Middle frontal gyrus (tissue), 1 donor: ENCODE data around the gene CZIB.
A peak's percentile ranks its signal among the peaks of the same experiment; 100 is the strongest.
"Not testable (repeated sequence)": the region's sequence is repeated elsewhere in the genome, so short reads cannot be mapped to it uniquely, and the experiment has no call there.

Experiments
- DNase-seq: peaks from one replicate; pipeline ENCODE4 v3.0.0-alpha.2; 2015; ENCODE audit warnings: low spot score; ENCODE audit errors: extremely low spot score

The CZIB gene

DNA sequence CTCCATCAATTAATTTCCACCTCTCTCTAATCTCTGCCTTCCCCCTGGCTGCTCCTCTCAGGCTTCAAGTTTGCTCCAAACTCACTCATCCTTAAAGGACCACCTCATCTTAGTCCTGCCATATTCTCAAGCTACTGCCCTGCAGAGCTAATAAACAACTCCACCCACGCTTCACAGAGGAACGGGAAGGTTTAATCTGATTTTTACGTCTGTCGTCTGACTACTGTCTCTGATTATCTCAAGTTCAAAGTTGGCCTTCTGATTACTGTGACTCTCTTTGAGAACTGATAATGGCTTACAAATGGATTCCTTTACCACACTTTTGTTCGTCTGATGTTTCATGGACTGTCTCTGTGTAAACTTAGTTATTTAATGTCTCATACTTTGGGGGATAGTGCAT, 31.4 kb downstream of the CZIB start:
- no peak for DNase-seq

GRCh38 chr1:53188099-53188498, 32.3 kb downstream of the CZIB start:
- DNase-seq: no peak

DNA sequence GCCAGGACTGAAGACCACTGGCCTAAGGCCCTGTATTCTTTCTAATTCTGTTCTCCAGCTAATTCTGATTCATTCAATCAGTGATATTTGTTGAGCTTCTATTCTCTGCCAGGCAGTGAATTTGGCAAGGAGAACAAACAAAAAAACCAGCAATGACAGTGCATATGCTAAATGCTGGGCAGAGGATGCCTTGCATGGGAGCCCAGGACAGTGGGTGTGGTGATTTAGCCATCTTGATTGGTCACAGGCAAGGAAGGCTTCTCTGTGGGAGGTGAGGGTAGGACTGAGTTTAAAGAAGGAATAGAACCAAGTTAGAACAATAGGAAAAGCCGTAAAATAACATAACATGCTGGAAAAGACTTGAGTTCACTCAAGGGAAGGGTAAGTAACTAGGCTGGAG, 33.0 kb downstream of the CZIB start:
- DNase-seq: no peak

DNA sequence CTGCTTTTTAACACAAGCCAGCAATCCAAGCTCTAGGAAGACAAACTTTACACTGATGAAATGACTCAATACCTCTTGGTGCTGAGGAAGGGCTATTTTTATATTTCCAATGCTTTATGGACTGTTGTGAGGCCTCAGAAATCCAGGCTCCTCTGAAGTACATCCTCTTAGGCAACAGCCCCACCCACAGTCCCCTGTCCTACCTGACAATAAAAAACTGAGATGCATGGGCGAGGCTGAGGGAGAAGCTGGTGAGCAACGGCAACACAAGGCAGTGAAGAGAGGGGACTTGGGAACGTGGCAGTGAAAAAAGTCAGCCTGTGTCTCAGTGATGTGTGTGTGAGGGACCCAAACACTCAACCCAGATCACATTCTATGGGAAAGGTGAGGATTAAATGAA, 33.9 kb downstream of the CZIB start:
- no peak for DNase-seq

- DNase-seq: not testable (repeated sequence)
These were observed 34.5 kb downstream of the CZIB start for GRCh38 chr1:53185955-53186297.

DNA sequence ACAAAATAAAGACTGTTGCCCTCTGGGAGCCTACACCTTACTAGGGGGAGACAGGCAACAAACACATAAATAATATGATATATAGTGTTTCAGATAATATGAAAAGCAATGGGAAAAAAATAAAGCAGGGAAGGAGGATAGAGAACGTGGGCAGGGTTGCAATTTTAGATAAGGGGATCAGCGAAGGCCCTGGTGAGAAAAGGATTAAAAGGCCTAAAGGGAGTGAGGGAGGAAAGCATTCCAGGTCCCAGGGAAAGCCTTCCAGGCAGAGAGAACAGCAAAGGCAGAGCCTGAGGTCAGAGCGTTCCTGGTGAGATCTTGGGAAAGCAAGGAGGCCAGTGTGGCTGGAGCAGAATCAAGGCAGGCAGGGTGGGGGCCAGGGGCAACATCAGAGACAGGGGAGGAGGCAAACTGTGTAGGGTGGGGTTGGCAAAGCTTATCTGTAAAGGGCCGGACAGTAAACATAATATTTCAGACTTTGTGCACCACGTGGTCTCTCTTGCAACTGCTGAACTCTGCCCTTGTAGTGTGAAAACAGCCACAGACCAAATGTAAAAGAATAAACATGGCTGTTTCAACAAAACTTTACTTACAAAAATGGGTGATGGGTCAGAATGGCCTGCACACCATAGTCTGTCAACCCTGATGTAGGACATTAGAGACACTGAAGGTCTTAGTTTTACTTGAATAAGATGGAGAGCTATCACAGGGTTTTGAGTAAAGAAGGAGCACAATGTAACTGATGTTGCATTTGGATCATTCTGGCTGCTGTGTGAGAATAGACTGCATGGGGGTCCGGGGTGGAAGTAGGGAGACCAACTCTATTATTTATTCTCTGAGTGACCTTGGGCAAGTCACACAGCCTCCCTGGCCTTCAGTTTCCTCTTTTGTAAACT, 37.1 kb downstream of the CZIB start:
- DNase-seq: no peak

GRCh38 chr1:53182716-53183094, 37.7 kb downstream of the CZIB start:
- no peak for DNase-seq

- peak; percentile 68 for DNase-seq
These were observed 38.3 kb downstream of the CZIB start for GRCh38 chr1:53182111-53182593.

GRCh38 chr1:53180951-53181350, 39.5 kb downstream of the CZIB start:
- DNase-seq: no peak

DNA sequence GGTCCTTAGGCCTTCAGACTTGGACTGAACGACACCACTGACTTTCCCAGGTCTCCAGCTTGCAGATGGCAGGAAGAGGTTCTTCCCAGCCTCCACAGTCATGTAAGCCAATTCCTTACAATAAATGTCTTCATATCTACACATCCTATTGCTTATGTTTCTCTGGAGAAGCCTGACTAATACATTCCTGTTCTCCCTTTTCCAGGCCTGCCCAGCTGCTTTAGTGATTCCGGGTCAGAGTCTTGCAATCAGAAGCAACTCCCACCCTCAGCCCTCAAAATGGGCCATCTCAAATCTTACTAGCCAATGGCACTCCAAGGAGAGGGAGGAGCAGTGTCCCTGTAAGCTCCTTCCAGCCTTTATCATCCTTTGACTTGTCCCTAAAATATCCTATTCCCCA, 40.2 kb downstream of the CZIB start:
- DNase-seq: no peak

GRCh38 chr1:53176452-53177208, 43.8 kb downstream of the CZIB start:
- DNase-seq: no peak

- DNase-seq: no peak
These were observed 45.2 kb downstream of the CZIB start for GRCh38 chr1:53174971-53175913.

- peak; percentile 27 for DNase-seq
These were observed 47.9 kb downstream of the CZIB start for GRCh38 chr1:53172426-53173128.

- DNase-seq: no peak
These were observed 53.5 kb downstream of the CZIB start for GRCh38 chr1:53166912-53167311.

GRCh38 chr1:53166366-53166765, 54.1 kb downstream of the CZIB start:
- no peak for DNase-seq

- no peak for DNase-seq
These were observed 54.9 kb downstream of the CZIB start for GRCh38 chr1:53165408-53165961.
